Glutamatergic neuron (in vitro differentiated cells): ENCODE data around the gene HDAC2. TPM values are rescaled to one million over a fixed set of nuclear protein-coding genes. Genes with fewer than 3 reads are reported as not detected.

Experiments
- DNase-seq: peaks from one replicate; pipeline ENCODE4 v3.0.0; 2022
- H3K27ac Mint-ChIP-seq: one replicate; pipeline ENCODE4 v1.8.0; 2020; ENCODE audit warnings: mild to moderate bottlenecking, mixed read lengths, inconsistent platforms; ENCODE audit not compliant: unreplicated experiment
- H3K27me3 Mint-ChIP-seq: one replicate; pipeline ENCODE4 v1.8.0; 2020; ENCODE audit warnings: mild to moderate bottlenecking, moderate library complexity, mixed read lengths, inconsistent platforms; ENCODE audit not compliant: unreplicated experiment
- H3K36me3 Mint-ChIP-seq: one replicate; pipeline ENCODE4 v1.8.0; 2020; ENCODE audit warnings: mild to moderate bottlenecking, mixed read lengths, inconsistent platforms; ENCODE audit not compliant: unreplicated experiment
- H3K4me1 Mint-ChIP-seq: one replicate; pipeline ENCODE4 v1.8.0; 2020; ENCODE audit warnings: mild to moderate bottlenecking, low read depth, mixed read lengths, inconsistent platforms; ENCODE audit not compliant: unreplicated experiment
- H3K4me3 Mint-ChIP-seq: one replicate; pipeline ENCODE4 v1.8.0; 2020; ENCODE audit warnings: mild to moderate bottlenecking, mixed read lengths, inconsistent platforms; ENCODE audit not compliant: unreplicated experiment
- H3K9me3 Mint-ChIP-seq: one replicate; pipeline ENCODE4 v1.8.0; 2020; ENCODE audit warnings: mild to moderate bottlenecking, moderate library complexity, mixed read lengths, inconsistent platforms; ENCODE audit not compliant: unreplicated experiment
- CTCF ChIP-seq: fragments of 200-600 bp; sonication (generic); IDR thresholded peaks from one replicate; pipeline ENCODE4 v1.5.0; 2021; ENCODE audit not compliant: partially characterized antibody, unreplicated experiment
- total RNA-seq: library from RNA; stranded (reverse); fragmentation: NEBNext Ultra II Directional; extraction: Animal tissue kit (Norgen Biotek cat#: 25700); gene quantifications from one replicate; pipeline ENCODE4 v1.2.1, GENCODE V29; 2021; ENCODE audit not compliant: unreplicated experiment

Gene HDAC2
- total RNA-seq, 1 donor from 2014 or later, result 389 TPM

DNA sequence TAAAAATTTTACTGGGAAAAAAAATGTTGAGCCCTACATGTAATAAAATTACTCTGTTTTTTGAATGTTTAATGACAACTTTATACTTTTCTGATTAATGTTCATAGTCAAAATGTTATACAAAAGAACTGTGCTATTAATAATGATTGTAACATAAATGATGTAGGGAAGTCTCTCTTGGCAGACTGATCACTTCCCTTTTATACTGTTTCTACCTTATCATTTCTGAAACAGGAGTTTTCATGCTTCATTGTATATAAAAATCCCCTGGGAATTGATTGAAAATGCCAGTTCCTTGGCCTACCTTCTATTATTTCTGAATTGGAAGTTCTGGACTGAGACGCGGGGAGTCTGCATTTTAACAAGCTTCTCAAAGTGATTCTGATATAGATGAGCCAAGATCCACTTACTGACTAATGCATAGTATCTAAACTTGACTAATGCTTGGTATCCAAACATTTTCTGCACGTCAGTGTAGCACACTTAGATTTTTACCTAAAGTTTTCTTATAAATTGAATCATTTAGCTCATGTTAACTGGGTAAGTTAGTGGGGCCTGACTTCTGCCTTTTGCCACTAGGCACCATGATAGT is 7.2 kb upstream of the HDAC2 start:
- H3K4me3 Mint-ChIP-seq, result no peak overlapping the region
- no peak for DNase-seq

DNA sequence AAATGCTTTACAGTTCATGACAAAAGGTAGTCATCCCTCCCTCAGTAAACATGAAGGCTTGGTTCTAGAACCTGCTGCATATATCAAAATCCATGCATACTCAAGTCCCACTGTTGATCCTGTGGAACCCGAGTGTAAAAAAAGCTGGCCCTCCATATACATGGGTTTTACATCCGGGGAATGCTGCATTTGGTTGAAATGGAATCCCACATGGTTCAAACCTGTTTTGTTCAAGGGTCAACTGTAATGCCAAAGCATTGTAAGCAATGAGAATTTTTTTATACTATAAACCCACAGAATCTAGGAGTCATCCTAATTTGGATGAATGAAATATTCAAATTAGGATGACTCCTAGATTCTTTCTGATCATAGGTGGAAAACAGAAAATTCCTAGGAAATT is 5.9 kb upstream of the HDAC2 start:
- TF ChIP-seq CTCF, result no peak
- no peak overlapping the region for H3K4me3 Mint-ChIP-seq
- peak overlapping the region; percentile 63 for H3K27ac Mint-ChIP-seq
- peaks cover 6% of the 10 kb centered on the region for H3K9me3 Mint-ChIP-seq
- peaks cover 23% of the 10 kb centered on the region for H3K4me1 Mint-ChIP-seq
- H3K36me3 Mint-ChIP-seq, result no peaks in the 10 kb centered on the region
- H3K27me3 Mint-ChIP-seq, result peaks cover 4% of the 10 kb centered on the region
- DNase-seq, result no peak

More for the DNA sequence above, 7.2 kb upstream of the HDAC2 start:
- Mint-ChIP-seq H3K27me3 (no peaks in the 10 kb centered on the region), H3K9me3 (peaks cover 1% of the 10 kb centered on the region), H3K4me1 (peaks cover 23% of the 10 kb centered on the region), H3K36me3 (no peaks in the 10 kb centered on the region), H3K27ac (no peak overlapping the region)
- TF ChIP-seq CTCF, result no peak

GRCh38 chr6:113971741-113972140 is 793 bp upstream of the HDAC2 start:
- Mint-ChIP-seq H3K27me3 (peaks cover 12% of the 10 kb centered on the region), H3K9me3 (peaks cover 15% of the 10 kb centered on the region), H3K36me3 (no peaks in the 10 kb centered on the region), H3K27ac (no peak overlapping the region), H3K4me3 (peak overlapping the region; percentile 28), H3K4me1 (peaks cover 22% of the 10 kb centered on the region)
- no peak for TF ChIP-seq CTCF
- no peak for DNase-seq

- Mint-ChIP-seq H3K36me3 (no peaks in the 10 kb centered on the region), H3K27me3 (peaks cover 12% of the 10 kb centered on the region), H3K9me3 (peaks cover 15% of the 10 kb centered on the region), H3K27ac (peak overlapping the region; percentile 100), H3K4me3 (peak overlapping the region; percentile 93), H3K4me1 (peaks cover 14% of the 10 kb centered on the region)
- TF ChIP-seq CTCF, result no peak
- DNase-seq, result peak; percentile 81
These were observed 802 bp downstream of the HDAC2 start for GRCh38 chr6:113969888-113970804.

DNA sequence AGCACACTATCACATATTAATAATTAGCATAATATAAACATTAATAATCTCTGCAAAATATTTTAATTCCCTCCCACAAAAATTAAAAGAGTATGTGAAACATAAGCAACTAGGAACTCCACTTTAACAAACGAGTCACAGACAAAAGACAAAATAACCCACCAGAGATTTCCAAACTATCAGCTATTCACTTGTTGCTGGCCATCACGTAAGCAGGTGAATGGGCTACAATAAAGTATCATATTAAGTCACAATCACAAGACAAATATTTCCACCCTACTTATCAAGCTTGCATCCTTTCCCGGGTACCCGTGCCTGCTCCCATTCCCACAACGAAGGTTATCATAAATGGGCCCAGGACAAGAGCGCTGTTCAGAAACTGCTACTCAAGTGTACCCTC is 2.5 kb downstream of the HDAC2 start:
- DNase-seq, result no peak
- Mint-ChIP-seq H3K36me3 (no peaks in the 10 kb centered on the region), H3K27ac (peak overlapping the region; percentile 100), H3K9me3 (peaks cover 15% of the 10 kb centered on the region), H3K27me3 (peaks cover 12% of the 10 kb centered on the region), H3K4me1 (peaks cover 19% of the 10 kb centered on the region), H3K4me3 (peak overlapping the region; percentile 92)
- TF ChIP-seq CTCF, result no peak
